PC-3 (cell line): ENCODE measurements around the gene NCAPD2. TPM values are rescaled to one million over a fixed set of nuclear protein-coding genes. Genes with fewer than 3 reads are reported as not detected.

Source experiments
- ATAC-seq: fragments of 200-7000 bp; cut with Tn5 transposase; 2 replicates; pipeline ENCODE4 v1.9.1; 2020; ENCODE audit warnings: mild to moderate bottlenecking, moderate library complexity
- BruUV-seq: library from RNA; stranded (reverse); fragments of 400-500 nt; replicated peaks from 2 replicates; lab custom pipeline; 2021; lab: Mats Ljungman, UMichigan
- CTCF ChIA-PET: fragments of 300-600 bp; sonication (Branson Sonifier 250); formaldehyde crosslinking; loops from one replicate; lab custom pipeline; 2022; ENCODE audit warnings: antibody characterized with exemption; lab: Charles Lee
- POLR2A ChIA-PET: fragments of 300-600 bp; sonication (Branson Sonifier 250); formaldehyde crosslinking; loops from one replicate; lab custom pipeline; 2022; ENCODE audit warnings: antibody characterized with exemption; ENCODE audit not compliant: unreplicated experiment; lab: Charles Lee
- DNase-seq: peaks from one replicate; pipeline ENCODE4 v3.0.0-alpha.2; 2015
- H2AFZ ChIP-seq: fragments of 300-600 bp; sonication (generic); 2 replicates; pipeline ENCODE4 v1.6.0; 2016; ENCODE audit warnings: antibody characterized with exemption, low read length
- H3F3A ChIP-seq: fragments of 300-600 bp; sonication (generic); one replicate; pipeline ENCODE4 v1.6.0; 2017; ENCODE audit warnings: antibody characterized with exemption, low read length, control low read depth, mild to moderate bottlenecking; ENCODE audit not compliant: unreplicated experiment
- H3K27ac ChIP-seq: fragments of 300-600 bp; sonication (generic); 2 replicates; pipeline ENCODE4 v1.5.1; 2016; ENCODE audit warnings: mild to moderate bottlenecking, low read length
- H3K27me3 ChIP-seq: fragments of 300-600 bp; sonication (generic); 2 replicates; pipeline ENCODE4 v1.6.1; 2016; ENCODE audit warnings: low read length, mixed read lengths
- H3K36me3 ChIP-seq: fragments of 300-600 bp; sonication (generic); 2 replicates; pipeline ENCODE4 v1.6.1; 2016; ENCODE audit warnings: low read depth, mixed run types, low read length, mixed read lengths
- H3K4me1 ChIP-seq: fragments of 300-600 bp; sonication (generic); 2 replicates; pipeline ENCODE4 v1.5.1; 2016; ENCODE audit warnings: low read length; ENCODE audit not compliant: insufficient read depth
- H3K4me2 ChIP-seq: fragments of 300-600 bp; sonication (generic); 2 replicates; pipeline ENCODE4 v1.6.0; 2016; ENCODE audit warnings: low read length
- H3K4me3 ChIP-seq: fragments of 300-600 bp; sonication (generic); 2 replicates; pipeline ENCODE4 v1.5.1; 2016; ENCODE audit warnings: mild to moderate bottlenecking, low read length, mixed read lengths
- H3K79me2 ChIP-seq: fragments of 300-600 bp; sonication (generic); 2 replicates; pipeline ENCODE4 v1.6.1; 2017; ENCODE audit warnings: low read length, mixed read lengths
- H3K9ac ChIP-seq: fragments of 300-600 bp; sonication (generic); 2 replicates; pipeline ENCODE4 v1.6.0; 2016; ENCODE audit warnings: mild to moderate bottlenecking, low read length
- H3K9me2 ChIP-seq: fragments of 300-600 bp; sonication (generic); replicated peaks from 2 replicates; pipeline ENCODE4 v1.6.1; 2016; ENCODE audit warnings: mixed run types, low read length, mixed read lengths
- H3K9me3 ChIP-seq: fragments of 300-600 bp; sonication (generic); 2 replicates; pipeline ENCODE4 v1.6.1; 2016; ENCODE audit warnings: low read length, mixed read lengths
- H4K20me1 ChIP-seq: fragments of 300-600 bp; sonication (generic); 2 replicates; pipeline ENCODE4 v1.6.1; 2016; ENCODE audit warnings: low read length, mixed read lengths
- CTCF ChIP-seq: fragments of 300-600 bp; sonication (generic); conservative IDR thresholded peaks from 2 replicates; pipeline ENCODE4 v1.5.1; 2017; ENCODE audit warnings: antibody characterized with exemption, low read depth, mild to moderate bottlenecking, low read length
- EZH2 ChIP-seq: fragments of 300-600 bp; sonication (generic); IDR thresholded peaks from one replicate; pipeline ENCODE4 v1.6.1; 2017; ENCODE audit warnings: antibody characterized with exemption, mild to moderate bottlenecking, low read length; ENCODE audit not compliant: unreplicated experiment
- EZH2phosphoT487 ChIP-seq: fragments of 300-600 bp; sonication (generic); IDR thresholded peaks from 2 replicates; pipeline ENCODE4 v1.6.1; 2018; ENCODE audit warnings: mild to moderate bottlenecking, antibody characterized with exemption, low read length, borderline replicate concordance
- intact Hi-C: fragments of 100-400 bp; cut with micrococcal nuclease; formaldehyde crosslinking; loops from 2 replicates; pipeline ENCODE4 v1.9.0; 2023
- total RNA-seq: library from RNA; depleted of rRNA; stranded (reverse); fragments of >200 nt; gene quantifications from 2 replicates; pipeline ENCODE4 v1.2.3, GENCODE V29; 2014

NCAPD2 gene
- total RNA-seq, 1 experiment from 2014 or later = 105 TPM

GRCh38 chr12:6508087-6508486 lies 14.2 kb downstream of the NCAPD2 start:
- no peak for TF ChIP-seq EZH2phosphoT487
- no peak for TF ChIP-seq CTCF
- TF ChIP-seq EZH2 = no peak
- POLR2A ChIA-PET = no interaction called here
- H3K9me3 ChIP-seq = no peaks in the 10 kb centered on the region
- peaks cover 35% of the 10 kb centered on the region; the same call in 1 of the 2 replicates for H3K79me2 ChIP-seq
- H3K4me3 ChIP-seq = no peak overlapping the region
- H3K4me2 ChIP-seq = no peak overlapping the region
- H3K27me3 ChIP-seq = no peaks in the 10 kb centered on the region
- no peak overlapping the region for H2AFZ ChIP-seq
- no TSS peak for BruUV-seq
- intact Hi-C loops = no loop called here
- no peak overlapping the region for H3K9ac ChIP-seq
- no peaks in the 10 kb centered on the region for H4K20me1 ChIP-seq
- ATAC-seq = no peak
- peaks cover 24% of the 10 kb centered on the region for H3K36me3 ChIP-seq
- no peak overlapping the region for H3K27ac ChIP-seq
- H3K4me1 ChIP-seq = no peaks in the 10 kb centered on the region
- no peak for DNase-seq
- no peaks in the 10 kb centered on the region for H3F3A ChIP-seq
- H3K9me2 ChIP-seq = no peaks in the 10 kb centered on the region
- CTCF ChIA-PET = no interaction called here

- Histone ChIP-seq H3K4me3 (no peak overlapping the region), H3K9ac (no peak overlapping the region), H3K9me2 (no peaks in the 10 kb centered on the region), H3K27ac (no peak overlapping the region), H3F3A (no peaks in the 10 kb centered on the region), H3K36me3 (peaks cover 66% of the 10 kb centered on the region), H3K4me2 (no peak overlapping the region), H3K79me2 (no peaks in the 10 kb centered on the region), H3K4me1 (no peaks in the 10 kb centered on the region), H2AFZ (no peak overlapping the region), H4K20me1 (no peaks in the 10 kb centered on the region), H3K27me3 (no peaks in the 10 kb centered on the region), H3K9me3 (no peaks in the 10 kb centered on the region)
- TF ChIP-seq EZH2 (no peak), EZH2phosphoT487 (no peak), CTCF (no peak)
- no peak for DNase-seq
- intact Hi-C loops = no loop called here
- no peak for ATAC-seq
- ChIA-PET POLR2A (no interaction called here), CTCF (no interaction called here)
- no TSS peak for BruUV-seq
Observed at GRCh38 chr12:6520186-6520585, 26.3 kb downstream of the NCAPD2 start.

- H3K27me3 ChIP-seq = no peaks in the 10 kb centered on the region
- DNase-seq (no peak), ATAC-seq (no peak)
- no peaks in the 10 kb centered on the region for H4K20me1 ChIP-seq
- ChIA-PET POLR2A (no interaction called here), CTCF (no interaction called here)
- H3K9me3 ChIP-seq = no peaks in the 10 kb centered on the region
- H3K4me3 ChIP-seq = no peak overlapping the region
- H3K9ac ChIP-seq = no peak overlapping the region
- H3F3A ChIP-seq = no peaks in the 10 kb centered on the region
- no peak overlapping the region for H2AFZ ChIP-seq
- H3K79me2 ChIP-seq = no peaks in the 10 kb centered on the region
- H3K4me2 ChIP-seq = no peak overlapping the region
- no peak for TF ChIP-seq EZH2phosphoT487
- TF ChIP-seq EZH2 = no peak
- TF ChIP-seq CTCF = no peak
- peaks cover 65% of the 10 kb centered on the region for H3K36me3 ChIP-seq
- intact Hi-C loops = no loop called here
- BruUV-seq = no TSS peak
- no peaks in the 10 kb centered on the region for H3K9me2 ChIP-seq
- no peak overlapping the region for H3K27ac ChIP-seq
- no peaks in the 10 kb centered on the region for H3K4me1 ChIP-seq
Observed at GRCh38 chr12:6522193-6522592, 28.3 kb downstream of the NCAPD2 start.
